SH-SY5Y (cell line): Measurements from ENCODE around the gene CSTB.

ENCODE experiments used
- GATA2 ChIP-seq: IDR thresholded peaks from 2 replicates; pipeline ENCODE4 v1.6.1; 2011; ENCODE audit warnings: mild to moderate bottlenecking, low read depth, low read length
- GATA3 ChIP-seq: IDR thresholded peaks from 2 replicates; pipeline ENCODE4 v1.6.1; 2011; ENCODE audit warnings: low read depth, mild to moderate bottlenecking, low read length, moderate library complexity

DNA sequence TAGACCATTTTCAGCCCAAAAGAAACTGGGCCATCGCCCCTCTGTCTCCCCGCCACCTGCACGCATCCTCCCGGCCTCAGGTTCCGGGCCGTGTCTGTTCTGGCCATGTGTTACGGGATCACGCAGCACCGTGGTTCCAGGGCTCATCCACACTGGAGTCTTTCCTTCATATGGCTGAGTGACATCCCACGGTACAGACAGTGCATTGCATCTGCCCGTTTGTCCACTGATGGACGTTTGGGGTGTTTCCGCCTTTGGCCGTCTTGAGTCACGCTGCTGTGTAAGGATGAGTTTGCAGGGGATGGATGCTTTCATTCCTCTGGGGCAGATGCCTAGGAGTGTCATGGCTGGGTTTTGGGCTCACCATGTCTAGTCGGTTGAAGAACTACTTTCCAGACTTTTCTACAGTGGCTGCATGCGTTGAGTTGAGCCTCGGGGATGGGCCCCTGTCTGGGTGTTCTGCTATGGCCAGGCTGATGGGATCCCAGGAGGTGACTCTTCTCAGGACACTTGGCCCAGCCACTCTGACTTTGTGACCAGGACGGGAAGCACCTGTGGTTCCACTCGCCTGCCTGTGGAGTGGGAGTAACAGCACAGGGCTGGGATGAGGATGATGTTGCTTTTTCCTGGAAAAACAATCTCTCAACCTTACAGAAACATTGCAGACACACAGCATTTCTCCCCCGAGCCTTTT, 30.1 kb upstream of the CSTB start:
- TF ChIP-seq GATA2 (no peak), GATA3 (no peak)
